ENCODE data around the gene CTSC.

Gene CTSC

GRCh38 chr11:88320149-88320559 is 17.4 kb downstream of the CTSC start:
- no peak overlapping the region for H3K27ac ChIP-seq (ENCODE audit: low read depth, low read length)
- no peaks in the 10 kb centered on the region for H3K9me3 ChIP-seq (ENCODE audit: insufficient read depth, low read length)
- no peak overlapping the region for H3K4me2 ChIP-seq (ENCODE audit: low read depth, low read length, poor library complexity, severe bottlenecking)
- no peak for TF ChIP-seq EZH2phosphoT487 (conservative IDR thresholded peaks at IDR 0.05; ENCODE audit: low read length)
- no peak for TF ChIP-seq CTCF (IDR thresholded peaks at IDR 0.05; ENCODE audit: insufficient read depth, low read length, poor library complexity, severe bottlenecking)
- peaks cover 55% of the 10 kb centered on the region for H3K79me2 ChIP-seq (ENCODE audit: insufficient read depth, low read length)
- no peaks in the 10 kb centered on the region for H4K20me1 ChIP-seq (ENCODE audit: low read depth, low read length)
- H3K4me3 ChIP-seq (ENCODE audit: insufficient read depth, low read length, poor library complexity, severe bottlenecking): no peak overlapping the region
- H3K9ac ChIP-seq (ENCODE audit: low read length): no peak overlapping the region
- H3K27me3 ChIP-seq (ENCODE audit: low read length): no peaks in the 10 kb centered on the region
- no peaks in the 10 kb centered on the region for H3K9me2 ChIP-seq (replicated peaks; ENCODE audit: insufficient read depth, low read length)
- H2AFZ ChIP-seq (ENCODE audit: low read depth, low read length, severe bottlenecking): no peak overlapping the region
- H3K36me3 ChIP-seq (ENCODE audit: low read length): peaks cover 18% of the 10 kb centered on the region
- no peaks in the 10 kb centered on the region for H3F3A ChIP-seq (ENCODE audit: insufficient read depth)

GRCh38 chr11:88318017-88318416 is 19.5 kb downstream of the CTSC start:
- Histone ChIP-seq H3K9me2 (replicated peaks; ENCODE audit: insufficient read depth, low read length) (no peaks in the 10 kb centered on the region), H3K9ac (ENCODE audit: low read length) (no peak overlapping the region), H3K27me3 (ENCODE audit: low read length) (no peaks in the 10 kb centered on the region), H2AFZ (ENCODE audit: low read depth, low read length, severe bottlenecking) (no peak overlapping the region), H3K36me3 (ENCODE audit: low read length) (peaks cover 12% of the 10 kb centered on the region; the same call in 1 of the 2 replicates), H3K9me3 (ENCODE audit: insufficient read depth, low read length) (no peaks in the 10 kb centered on the region), H3K79me2 (ENCODE audit: insufficient read depth, low read length) (peaks cover 47% of the 10 kb centered on the region), H3K4me2 (ENCODE audit: low read depth, low read length, poor library complexity, severe bottlenecking) (no peak overlapping the region), H4K20me1 (ENCODE audit: low read depth, low read length) (no peaks in the 10 kb centered on the region), H3K4me3 (ENCODE audit: insufficient read depth, low read length, poor library complexity, severe bottlenecking) (no peak overlapping the region), H3F3A (ENCODE audit: insufficient read depth) (no peaks in the 10 kb centered on the region), H3K27ac (ENCODE audit: low read depth, low read length) (no peak overlapping the region)
- TF ChIP-seq CTCF (IDR thresholded peaks at IDR 0.05; ENCODE audit: insufficient read depth, low read length, poor library complexity, severe bottlenecking) (no peak), EZH2phosphoT487 (conservative IDR thresholded peaks at IDR 0.05; ENCODE audit: low read length) (no peak)

GRCh38 chr11:88317536-88317935 is 20.0 kb downstream of the CTSC start:
- Histone ChIP-seq H3K9ac (ENCODE audit: low read length) (no peak overlapping the region), H4K20me1 (ENCODE audit: low read depth, low read length) (no peaks in the 10 kb centered on the region), H3K79me2 (ENCODE audit: insufficient read depth, low read length) (peaks cover 47% of the 10 kb centered on the region), H3K4me2 (ENCODE audit: low read depth, low read length, poor library complexity, severe bottlenecking) (no peak overlapping the region), H3K27me3 (ENCODE audit: low read length) (no peaks in the 10 kb centered on the region), H3F3A (ENCODE audit: insufficient read depth) (no peaks in the 10 kb centered on the region), H3K9me2 (replicated peaks; ENCODE audit: insufficient read depth, low read length) (no peaks in the 10 kb centered on the region), H3K27ac (ENCODE audit: low read depth, low read length) (no peak overlapping the region), H2AFZ (ENCODE audit: low read depth, low read length, severe bottlenecking) (no peak overlapping the region), H3K9me3 (ENCODE audit: insufficient read depth, low read length) (no peaks in the 10 kb centered on the region), H3K36me3 (ENCODE audit: low read length) (peaks cover 12% of the 10 kb centered on the region; the same call in 1 of the 2 replicates), H3K4me3 (ENCODE audit: insufficient read depth, low read length, poor library complexity, severe bottlenecking) (no peak overlapping the region)
- TF ChIP-seq CTCF (IDR thresholded peaks at IDR 0.05; ENCODE audit: insufficient read depth, low read length, poor library complexity, severe bottlenecking): no peak
